SK-N-SH (cell line): ENCODE data around the gene LRIT2. TPM values are rescaled to one million over a fixed set of nuclear protein-coding genes. Genes with fewer than 3 reads are reported as not detected.

Source experiments
- CTCF ChIA-PET: fragments of 300-600, 350-600 bp; formaldehyde crosslinking; extraction: SDS; loops from one replicate; lab custom pipeline; 2021; lab: Yijun Ruan, JAX
- POLR2A ChIA-PET: fragments of 350-600 bp; sonication (Branson Sonifier 250); formaldehyde crosslinking; extraction: SDS; loops from one replicate; lab custom pipeline; 2020; ENCODE audit warnings: antibody characterized with exemption, inconsistent platforms; lab: Yijun Ruan, JAX
- DNase-seq: peaks from one replicate; pipeline ENCODE4 v3.0.0; 2012
- H2AFZ ChIP-seq: fragments of 200-600 bp; sonication (generic); 2 replicates; pipeline ENCODE4 v1.8.1; 2016; ENCODE audit warnings: antibody characterized with exemption, mild to moderate bottlenecking, low read depth
- H3F3A ChIP-seq: fragments of 200-600 bp; sonication (generic); replicated peaks from 2 replicates; pipeline ENCODE3; 2016; ENCODE audit warnings: antibody characterized with exemption, mild to moderate bottlenecking; ENCODE audit not compliant: insufficient read depth
- H3K27ac ChIP-seq, 2 experiments: fragments of 200-500 bp in 1 of 2; fragments of 200-600 bp in 1 of 2; sonication (Bioruptor generic) in 1 of 2; sonication (generic), shearing (Covaris generic) in 1 of 2; 2 replicates each; pipeline versions ENCODE4 v1.5.1 to v1.6.1; 2014 to 2016; ENCODE audit warnings: low read depth in 2 of 2, inconsistent platforms in 1 of 2, low read length in 1 of 2, mild to moderate bottlenecking in 1 of 2, mixed read lengths in 1 of 2
- H3K27me3 ChIP-seq: fragments of 200-600 bp; sonication (generic), shearing (Covaris generic); 2 replicates; pipeline ENCODE4 v1.6.1; 2016; ENCODE audit warnings: mixed run types; ENCODE audit not compliant: insufficient read depth
- H3K36me3 ChIP-seq, 2 experiments: fragments of 200-500 bp in 1 of 2; fragments of 200-600 bp in 1 of 2; sonication (Bioruptor generic) in 1 of 2; sonication (generic) in 1 of 2; replicated peaks in 1 of 2; 2 replicates each; pipeline versions ENCODE3 to v1.5.1; 2014 to 2016; ENCODE audit warnings: low read length in 1 of 2, mild to moderate bottlenecking in 1 of 2; ENCODE audit not compliant: insufficient read depth in 2 of 2, control insufficient read depth in 1 of 2
- H3K4me1 ChIP-seq, 2 experiments: fragments of 200-500 bp in 1 of 2; fragments of 200-600 bp in 1 of 2; sonication (Bioruptor generic) in 1 of 2; sonication (generic), shearing (Covaris generic) in 1 of 2; 2 replicates each; pipeline versions ENCODE4 v1.5.1 to v1.6.1; 2014 to 2016; ENCODE audit warnings: low read depth in 1 of 2, low read length in 1 of 2, mixed run types in 1 of 2; ENCODE audit not compliant: insufficient read depth in 2 of 2, control insufficient read depth in 1 of 2
- H3K4me2 ChIP-seq: fragments of 200-600 bp; sonication (generic), shearing (Covaris generic); 2 replicates; pipeline ENCODE4 v1.6.1; 2017; ENCODE audit warnings: mixed run types
- H3K4me3 ChIP-seq, 2 experiments: fragments of 200-500 bp in 1 of 2; fragments of 200-600 bp in 1 of 2; sonication (Bioruptor generic) in 1 of 2; sonication (generic), shearing (Covaris generic) in 1 of 2; 2 replicates each; pipeline versions ENCODE4 v1.5.1 to v1.8.1; 2014 to 2016; ENCODE audit warnings: low read depth in 2 of 2, inconsistent platforms in 1 of 2, low read length in 1 of 2, mild to moderate bottlenecking in 1 of 2, mixed read lengths in 1 of 2, moderate library complexity in 1 of 2
- H3K79me2 ChIP-seq: fragments of 200-600 bp; sonication (generic); 2 replicates; pipeline ENCODE4 v1.8.1; 2017; ENCODE audit warnings: mild to moderate bottlenecking; ENCODE audit not compliant: insufficient read depth
- H3K9ac ChIP-seq: fragments of 200-600 bp; sonication (generic); 2 replicates; pipeline ENCODE4 v1.6.1; 2017; ENCODE audit warnings: mixed run types
- H3K9me2 ChIP-seq: fragments of 200-600 bp; sonication (generic); 2 replicates; pipeline ENCODE4 v1.6.1; 2017; ENCODE audit warnings: mixed run types
- H3K9me3 ChIP-seq: fragments of 200-600 bp; sonication (generic); 2 replicates; pipeline ENCODE4 v1.6.1; 2017; ENCODE audit warnings: mixed run types, mild to moderate bottlenecking, moderate library complexity
- H4K20me1 ChIP-seq: fragments of 200-600 bp; sonication (generic); 2 replicates; pipeline ENCODE4 v1.6.1; 2017; ENCODE audit warnings: mild to moderate bottlenecking, mixed run types; ENCODE audit not compliant: insufficient read depth
- CTCF ChIP-seq: fragments of 200-600 bp; sonication (generic); IDR thresholded peaks from 2 replicates; pipeline ENCODE4 v1.6.1; 2017; ENCODE audit warnings: antibody characterized with exemption, mild to moderate bottlenecking, moderate library complexity
- EP300 ChIP-seq, 2 experiments: IDR thresholded peaks; 2 replicates each; pipeline versions ENCODE4 v1.4.0 to v1.6.1; 2012; ENCODE audit warnings: borderline replicate concordance in 1 of 2, low read depth in 1 of 2, low read length in 1 of 2
- GABPA ChIP-seq: IDR thresholded peaks from 2 replicates; pipeline ENCODE4 v1.4.0; 2012; ENCODE audit warnings: low read depth, mild to moderate bottlenecking
- GATA2 ChIP-seq: sonication (generic); formaldehyde crosslinking; IDR thresholded peaks from 2 replicates; pipeline ENCODE4 v1.5.0; 2020; ENCODE audit warnings: mild to moderate bottlenecking, missing genetic modification reagents
- MEF2A ChIP-seq: IDR thresholded peaks from 2 replicates; pipeline ENCODE4 v1.4.0; 2012; ENCODE audit warnings: low read depth, borderline replicate concordance
- NRF1 ChIP-seq: IDR thresholded peaks from 2 replicates; pipeline ENCODE4 v1.6.1; 2012; ENCODE audit warnings: low read depth, mild to moderate bottlenecking, low read length
- POLR2AphosphoS5 ChIP-seq: IDR thresholded peaks from 2 replicates; pipeline ENCODE4 v1.6.1; 2012; ENCODE audit warnings: low read depth, low read length
- RAD21 ChIP-seq: IDR thresholded peaks from 2 replicates; pipeline ENCODE4 v1.6.1; 2012; ENCODE audit warnings: mild to moderate bottlenecking, low read length
- RCOR1 ChIP-seq: fragments of 150-350 bp; IDR thresholded peaks from 2 replicates; pipeline ENCODE4 v1.6.1; 2017; ENCODE audit warnings: antibody characterized with exemption, low read length
- REST ChIP-seq: IDR thresholded peaks from 2 replicates; pipeline ENCODE4 v1.6.1; 2012; ENCODE audit warnings: mild to moderate bottlenecking, low read depth, low read length, moderate library complexity
- RFX5 ChIP-seq: IDR thresholded peaks from 2 replicates; pipeline ENCODE4 v1.6.1; 2012; ENCODE audit warnings: mild to moderate bottlenecking, improper control_type of control experiment, low read length
- RXRA ChIP-seq: IDR thresholded peaks from 2 replicates; pipeline ENCODE4 v1.4.0; 2012; ENCODE audit warnings: low read depth, mild to moderate bottlenecking, borderline replicate concordance
- SIN3A ChIP-seq: IDR thresholded peaks from 2 replicates; pipeline ENCODE4 v1.6.1; 2012; ENCODE audit warnings: low read depth, mild to moderate bottlenecking, low read length, moderate library complexity, borderline replicate concordance
- SMC3 ChIP-seq: IDR thresholded peaks from 2 replicates; pipeline ENCODE4 v1.6.1; 2012; ENCODE audit warnings: low read depth, low read length, improper control_type of control experiment
- TAF1 ChIP-seq: IDR thresholded peaks from 2 replicates; pipeline ENCODE4 v1.6.1; 2012; ENCODE audit warnings: low read depth, mild to moderate bottlenecking, low read length, moderate library complexity, borderline replicate concordance
- TCF12 ChIP-seq: IDR thresholded peaks from 2 replicates; pipeline ENCODE4 v1.4.0; 2012
- WGBS: methylation state at CpG from one replicate; pipeline ENCODE4 v1.1.6; 2017; ENCODE audit warnings: low lambda C conversion rate; 5-methylcytosine and 5-hydroxymethylcytosine counted together
- polyA plus RNA-seq, 3 experiments: library from polyadenylated mRNA; depleted of rRNA; stranded (reverse); fragments of >200 nt; gene quantifications; 2 replicates each; pipeline ENCODE4 v1.2.3, GENCODE V29; 2012

The LRIT2 gene
- polyA plus RNA-seq, 1 of the 3 experiments (the other 2 are of a cell fraction): not detected

- Histone ChIP-seq H3K27ac (no peak overlapping the region), H3K9ac (no peak overlapping the region), H2AFZ (no peak overlapping the region), H3F3A (no peaks in the 10 kb centered on the region), H3K36me3 (no peaks in the 10 kb centered on the region), H3K4me3 (no peak overlapping the region; a peak in 1 of 4 replicates), H3K4me1 (peaks cover 8 to 11% of the 10 kb centered on the region in 2 experiments; a peak in 3 of 4 replicates), H3K9me3 (no peaks in the 10 kb centered on the region), H3K79me2 (no peaks in the 10 kb centered on the region), H4K20me1 (no peaks in the 10 kb centered on the region), H3K4me2 (no peak overlapping the region), H3K9me2 (no peaks in the 10 kb centered on the region), H3K27me3 (no peaks in the 10 kb centered on the region)
- TF ChIP-seq CTCF (peak; percentile 69), RAD21 (peak; percentile 37; the same call in 1 of the 2 replicates), SMC3 (peak; percentile 47), GATA2 (CRISPR knock-in tag) (no peak)
- ChIA-PET POLR2A (interaction anchor here (0.6 kb wide), 1 partner anchor 61 kb away, joined by 3 read pairs; the partner anchor contains the start of gene CCSER2), CTCF (interaction anchor here (0.6 to 11.2 kb wide), 11 partner anchors 9 to 472 kb away, joined by 3 to 201 read pairs (median 5); no protein-coding TSS in a partner anchor)
- no peak for DNase-seq
- 65% methylated on average over 7 of the region's 7 CpGs for WGBS
These were observed 42.3 kb upstream of the LRIT2 start for GRCh38 chr10:84267503-84268126.

GRCh38 chr10:84265418-84265817 is 40.1 kb upstream of the LRIT2 start:
- ChIA-PET POLR2A (no interaction called here), CTCF (interaction anchor here (0.9 to 11.2 kb wide), 8 partner anchors 9 to 293 kb away, joined by 3 to 201 read pairs (median 8); no protein-coding TSS in a partner anchor)
- Histone ChIP-seq H3K4me1 (peaks cover 8 to 11% of the 10 kb centered on the region in 2 experiments; a peak in 3 of 4 replicates), H3K4me3 (no peak overlapping the region), H3K9me3 (no peaks in the 10 kb centered on the region), H3K27ac (no peak overlapping the region), H3K9ac (no peak overlapping the region), H4K20me1 (no peaks in the 10 kb centered on the region), H3F3A (no peaks in the 10 kb centered on the region), H3K27me3 (no peaks in the 10 kb centered on the region), H3K9me2 (no peaks in the 10 kb centered on the region), H3K36me3 (no peaks in the 10 kb centered on the region), H3K79me2 (no peaks in the 10 kb centered on the region), H2AFZ (no peak overlapping the region), H3K4me2 (no peak overlapping the region)
- whole genome bisulfite sequencing: 61% methylated on average over 4 of the region's 4 CpGs
- TF ChIP-seq RXRA: no peak
- TF ChIP-seq GABPA: no peak
- no peak for TF ChIP-seq RCOR1
- TF ChIP-seq EP300 (IDR thresholded peaks at IDR 0.05; ENCODE audit: borderline replicate concordance in 1 of 2, low read depth in 1 of 2, low read length in 1 of 2): no peak
- no peak for TF ChIP-seq NRF1
- no peak for TF ChIP-seq MEF2A
- no peak for TF ChIP-seq TAF1
- no peak for TF ChIP-seq POLR2AphosphoS5
- no peak for TF ChIP-seq SIN3A
- no peak for TF ChIP-seq TCF12
- no peak for TF ChIP-seq RFX5
- no peak for TF ChIP-seq REST
- DNase-seq: no peak
